Activated naive CD8-positive, alpha-beta T cell treated with anti-CD3 and anti-CD28 coated beads for 36 hours (primary cell): Measurements from ENCODE around the gene LRMDA. TPM values are rescaled to one million over a fixed set of nuclear protein-coding genes. Genes with fewer than 3 reads are reported as not detected.

Source experiments
- DNase-seq: peaks from one replicate; pipeline ENCODE4 v3.0.0; 2021
- H3K27ac Mint-ChIP-seq: one replicate; pipeline ENCODE4 v1.8.0; 2022; ENCODE audit warnings: mild to moderate bottlenecking, moderate library complexity, mixed read lengths
- H3K27me3 Mint-ChIP-seq: one replicate; pipeline ENCODE4 v1.8.0; 2022; ENCODE audit warnings: mild to moderate bottlenecking, mixed read lengths
- H3K36me3 Mint-ChIP-seq: one replicate; pipeline ENCODE4 v1.8.0; 2021; ENCODE audit warnings: mild to moderate bottlenecking, mixed read lengths
- H3K4me1 Mint-ChIP-seq: one replicate; pipeline ENCODE4 v1.8.0; 2021; ENCODE audit warnings: mixed read lengths
- H3K4me3 Mint-ChIP-seq: one replicate; pipeline ENCODE4 v1.8.0; 2022; ENCODE audit warnings: mild to moderate bottlenecking, moderate library complexity, mixed read lengths
- H3K9me3 Mint-ChIP-seq: one replicate; pipeline ENCODE4 v1.8.0; 2022; ENCODE audit warnings: mixed read lengths
- total RNA-seq, 2 experiments: library from RNA; stranded (reverse); gene quantifications; one replicate each; pipeline ENCODE4 v1.2.3, GENCODE V29; 2021

Gene LRMDA
- total RNA-seq, 2 experiments from 2014 or later = not detected

DNA sequence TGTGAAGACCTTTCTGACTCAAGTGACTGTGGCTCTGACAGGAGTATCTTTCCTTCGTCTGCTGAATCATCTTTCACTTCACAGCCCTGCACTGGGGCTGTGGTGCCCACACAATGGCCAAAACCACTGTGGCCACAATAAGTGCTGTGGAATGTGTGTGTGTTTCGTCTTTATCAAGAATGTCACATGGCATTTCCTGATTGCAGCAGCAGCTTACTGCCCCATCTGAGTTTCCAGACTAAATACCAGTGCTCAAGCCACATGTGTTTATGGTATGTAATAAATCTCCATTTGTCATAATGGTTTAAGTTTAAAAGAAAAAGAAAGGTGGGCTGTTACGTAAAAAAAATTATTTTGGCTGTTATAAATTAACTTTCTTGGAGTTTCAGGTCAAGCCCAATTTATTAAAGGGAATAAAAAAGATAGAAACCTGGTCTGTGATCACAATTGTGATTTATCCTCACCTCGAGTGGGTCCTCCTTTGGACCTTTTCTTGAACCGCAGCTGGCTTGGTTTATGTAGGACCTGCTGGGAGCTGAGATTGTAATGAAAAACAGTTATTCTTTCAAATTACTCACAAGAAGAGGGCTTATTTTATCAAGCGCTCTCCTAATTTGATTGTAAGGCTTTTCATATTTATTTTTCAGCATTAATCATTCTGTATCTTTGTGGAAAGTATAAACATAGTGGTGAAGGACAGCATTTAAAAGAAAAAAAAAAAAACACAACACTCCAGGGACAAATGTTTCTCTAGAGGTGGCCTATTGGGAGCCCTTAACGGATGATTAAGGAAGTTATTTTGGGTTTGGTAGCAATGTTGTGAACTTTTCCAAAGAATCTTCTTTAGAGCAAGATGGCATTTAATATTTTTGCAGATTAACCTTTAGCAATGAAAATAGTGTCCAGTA is 116.2 kb downstream of the LRMDA start:
- Mint-ChIP-seq H3K9me3 (peaks cover 8% of the 10 kb centered on the region), H3K27me3 (peaks cover 22% of the 10 kb centered on the region), H3K27ac (no peak overlapping the region), H3K36me3 (no peaks in the 10 kb centered on the region), H3K4me3 (no peak overlapping the region), H3K4me1 (no peaks in the 10 kb centered on the region)
- no peak for DNase-seq

DNA sequence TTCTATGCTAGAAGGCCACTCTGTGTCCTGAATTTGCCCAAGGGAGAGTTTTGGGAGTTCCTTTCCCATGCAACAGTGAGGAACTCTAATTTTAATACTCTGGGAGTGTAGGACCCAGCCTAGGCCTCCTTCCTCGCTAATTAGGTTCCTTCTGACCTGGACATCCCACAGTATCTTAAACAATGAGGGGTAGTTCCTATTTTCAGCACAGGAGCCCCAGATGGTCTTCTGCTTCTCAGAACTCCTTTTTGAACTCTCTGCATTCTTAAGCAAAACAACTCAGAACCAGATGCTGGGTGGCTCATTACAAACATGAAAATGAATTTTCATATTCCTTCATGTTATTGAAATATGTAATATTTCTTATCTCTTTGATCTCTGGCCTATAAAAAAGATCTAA is 116.9 kb downstream of the LRMDA start:
- Mint-ChIP-seq H3K36me3 (no peaks in the 10 kb centered on the region), H3K4me1 (no peaks in the 10 kb centered on the region), H3K9me3 (peaks cover 9% of the 10 kb centered on the region), H3K27ac (no peak overlapping the region), H3K4me3 (no peak overlapping the region), H3K27me3 (peaks cover 22% of the 10 kb centered on the region)
- no peak for DNase-seq

- no peak for DNase-seq
- Mint-ChIP-seq H3K4me3 (no peak overlapping the region), H3K9me3 (peaks cover 9% of the 10 kb centered on the region), H3K36me3 (no peaks in the 10 kb centered on the region), H3K4me1 (no peaks in the 10 kb centered on the region), H3K27me3 (peaks cover 17% of the 10 kb centered on the region), H3K27ac (no peak overlapping the region)
Measured at GRCh38 chr10:75550191-75550590, 118.8 kb downstream of the LRMDA start.

DNA sequence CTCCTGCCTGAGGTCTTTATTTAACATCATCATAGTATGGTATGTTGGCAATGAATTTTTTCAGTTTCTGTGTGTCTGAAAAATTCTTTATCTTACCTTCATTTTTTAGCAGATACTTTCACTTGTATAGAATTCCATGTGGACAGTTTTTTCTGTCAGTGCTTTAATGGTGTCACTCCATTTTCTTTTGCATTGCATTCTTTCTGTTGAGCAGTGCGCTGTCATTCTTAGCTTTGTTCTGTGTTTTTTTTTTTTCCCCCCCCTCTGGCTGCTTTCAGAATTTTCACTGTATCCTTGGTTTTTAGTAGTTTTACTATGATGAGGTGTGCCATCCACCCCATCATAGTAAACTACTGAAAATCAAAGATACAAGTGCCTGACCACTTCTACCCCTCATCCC is 120.7 kb downstream of the LRMDA start:
- H3K36me3 Mint-ChIP-seq = no peaks in the 10 kb centered on the region
- no peak overlapping the region for H3K27ac Mint-ChIP-seq
- peaks cover 9% of the 10 kb centered on the region for H3K9me3 Mint-ChIP-seq
- no peak overlapping the region for H3K4me3 Mint-ChIP-seq
- no peak for DNase-seq
- H3K4me1 Mint-ChIP-seq = no peaks in the 10 kb centered on the region
- H3K27me3 Mint-ChIP-seq = peaks cover 12% of the 10 kb centered on the region

- DNase-seq = no peak
- Mint-ChIP-seq H3K4me1 (no peaks in the 10 kb centered on the region), H3K9me3 (peaks cover 9% of the 10 kb centered on the region), H3K27ac (no peak overlapping the region), H3K27me3 (peaks cover 6% of the 10 kb centered on the region), H3K4me3 (no peak overlapping the region), H3K36me3 (no peaks in the 10 kb centered on the region)
Measured at GRCh38 chr10:75553550-75553949, 122.1 kb downstream of the LRMDA start.

DNA sequence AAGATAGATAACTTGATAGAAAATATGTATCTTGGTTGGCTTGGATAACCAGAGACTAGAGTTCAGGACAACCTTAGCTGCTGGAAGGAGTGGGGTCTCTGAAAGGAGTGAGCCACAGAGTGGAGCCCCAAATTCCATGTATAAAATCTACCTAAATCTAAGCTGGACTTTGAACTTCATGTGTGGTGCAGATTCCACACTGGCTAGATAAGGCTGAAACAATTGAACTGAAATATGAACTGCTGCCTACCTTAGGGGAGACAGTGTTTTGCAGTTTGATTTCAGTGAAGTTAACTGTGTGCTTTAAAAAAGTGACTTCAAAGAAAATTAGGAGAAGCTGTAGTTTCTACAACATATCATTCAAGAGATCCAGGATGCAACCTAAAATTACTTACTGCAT is 123.9 kb downstream of the LRMDA start:
- no peaks in the 10 kb centered on the region for H3K4me1 Mint-ChIP-seq
- H3K27ac Mint-ChIP-seq = no peak overlapping the region
- H3K9me3 Mint-ChIP-seq = peaks cover 9% of the 10 kb centered on the region
- no peak for DNase-seq
- no peaks in the 10 kb centered on the region for H3K36me3 Mint-ChIP-seq
- peaks cover 3% of the 10 kb centered on the region for H3K27me3 Mint-ChIP-seq
- H3K4me3 Mint-ChIP-seq = no peak overlapping the region

DNA sequence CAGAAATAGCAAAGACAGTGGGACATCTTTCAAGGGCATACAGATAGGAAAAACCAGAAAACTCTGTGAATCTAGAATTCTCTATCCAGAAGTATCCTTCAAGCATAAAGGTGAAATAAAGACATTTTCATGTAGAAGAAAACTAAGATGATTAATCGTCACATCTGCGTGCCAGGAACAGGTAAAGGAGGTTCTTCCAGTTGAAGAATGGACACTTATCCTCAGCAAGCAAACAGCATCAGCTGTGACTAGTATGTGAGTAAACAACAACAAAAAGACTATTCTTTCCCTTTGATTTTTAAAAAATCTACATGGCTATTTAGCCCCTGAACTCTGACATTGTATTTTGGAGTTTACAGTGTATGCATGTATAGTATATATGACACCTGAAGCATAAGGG is 124.9 kb downstream of the LRMDA start:
- no peaks in the 10 kb centered on the region for H3K4me1 Mint-ChIP-seq
- no peak overlapping the region for H3K4me3 Mint-ChIP-seq
- peaks cover 3% of the 10 kb centered on the region for H3K27me3 Mint-ChIP-seq
- peaks cover 9% of the 10 kb centered on the region for H3K9me3 Mint-ChIP-seq
- no peaks in the 10 kb centered on the region for H3K36me3 Mint-ChIP-seq
- DNase-seq = no peak
- no peak overlapping the region for H3K27ac Mint-ChIP-seq

- DNase-seq = no peak
- Mint-ChIP-seq H3K4me1 (no peaks in the 10 kb centered on the region), H3K4me3 (no peak overlapping the region), H3K27ac (no peak overlapping the region), H3K27me3 (no peaks in the 10 kb centered on the region), H3K36me3 (no peaks in the 10 kb centered on the region), H3K9me3 (peaks cover 7% of the 10 kb centered on the region)
Measured at GRCh38 chr10:75565286-75566251, 134.1 kb downstream of the LRMDA start.

DNA sequence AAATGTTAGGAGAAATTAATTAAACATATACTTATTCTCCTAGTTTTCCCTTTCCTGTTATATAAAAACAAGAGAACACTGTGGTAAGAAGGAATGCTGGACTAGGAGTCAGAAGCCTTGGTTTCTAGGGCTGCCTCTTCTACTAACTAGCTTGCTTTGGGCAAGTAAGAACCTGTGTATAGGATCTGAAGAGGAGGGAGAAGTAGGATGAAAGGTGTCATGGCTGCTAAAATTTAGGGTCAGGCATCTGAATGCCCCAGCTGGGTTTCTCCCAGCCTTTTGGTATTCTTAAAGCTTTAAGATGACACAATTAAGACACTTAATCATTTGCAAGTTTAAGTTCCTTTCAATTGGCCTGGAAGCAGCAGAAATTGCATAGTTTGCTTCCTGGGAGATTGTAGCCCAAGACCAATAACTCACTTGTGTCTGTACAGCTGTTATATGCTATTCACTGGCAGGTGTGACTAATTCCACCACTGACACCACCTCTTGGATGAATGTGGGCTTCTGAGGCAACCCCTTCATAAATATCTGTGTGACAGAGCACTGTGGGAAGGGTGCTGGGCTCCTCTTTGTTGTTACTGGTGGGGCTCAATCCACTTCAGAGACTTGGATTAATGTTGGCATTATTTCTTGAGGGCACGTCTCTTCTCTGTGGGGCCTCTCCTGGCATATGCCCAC is 137.2 kb downstream of the LRMDA start:
- H3K27ac Mint-ChIP-seq = no peak overlapping the region
- peaks cover 14% of the 10 kb centered on the region for H3K9me3 Mint-ChIP-seq
- no peak overlapping the region for H3K4me3 Mint-ChIP-seq
- H3K4me1 Mint-ChIP-seq = no peaks in the 10 kb centered on the region
- no peak for DNase-seq
- no peaks in the 10 kb centered on the region for H3K36me3 Mint-ChIP-seq
- H3K27me3 Mint-ChIP-seq = peaks cover 5% of the 10 kb centered on the region

GRCh38 chr10:75569506-75569905 is 138.1 kb downstream of the LRMDA start:
- H3K36me3 Mint-ChIP-seq = no peaks in the 10 kb centered on the region
- H3K4me1 Mint-ChIP-seq = no peaks in the 10 kb centered on the region
- DNase-seq = no peak
- H3K27me3 Mint-ChIP-seq = peaks cover 10% of the 10 kb centered on the region
- peaks cover 14% of the 10 kb centered on the region for H3K9me3 Mint-ChIP-seq
- no peak overlapping the region for H3K27ac Mint-ChIP-seq
- H3K4me3 Mint-ChIP-seq = no peak overlapping the region

DNA sequence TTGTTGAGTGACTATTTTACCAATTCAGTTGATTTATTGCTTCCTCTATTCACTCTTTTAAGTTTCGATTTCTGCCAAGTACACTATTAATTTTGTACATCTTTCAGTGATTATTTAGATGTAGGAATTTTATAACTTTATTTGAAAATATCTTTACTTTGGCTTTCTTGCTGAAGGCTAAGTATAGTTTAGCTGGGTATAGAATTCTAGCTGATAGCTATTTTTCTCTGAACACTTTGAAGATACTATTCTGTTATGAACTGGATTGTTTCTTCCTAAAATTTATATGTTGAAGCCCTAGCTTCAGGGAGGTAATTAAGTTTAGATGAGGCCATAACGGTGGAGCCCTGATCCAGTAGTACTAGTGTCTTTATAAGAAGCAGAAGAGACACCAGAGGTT is 141.1 kb downstream of the LRMDA start:
- Mint-ChIP-seq H3K4me1 (no peaks in the 10 kb centered on the region), H3K36me3 (no peaks in the 10 kb centered on the region), H3K27me3 (peaks cover 16% of the 10 kb centered on the region), H3K9me3 (peaks cover 18% of the 10 kb centered on the region), H3K4me3 (no peak overlapping the region), H3K27ac (no peak overlapping the region)
- DNase-seq = no peak

GRCh38 chr10:75575940-75576339 is 144.5 kb downstream of the LRMDA start:
- Mint-ChIP-seq H3K4me1 (no peaks in the 10 kb centered on the region), H3K27ac (no peak overlapping the region), H3K27me3 (peaks cover 21% of the 10 kb centered on the region), H3K4me3 (no peak overlapping the region), H3K9me3 (peaks cover 32% of the 10 kb centered on the region), H3K36me3 (no peaks in the 10 kb centered on the region)
- DNase-seq = no peak

DNA sequence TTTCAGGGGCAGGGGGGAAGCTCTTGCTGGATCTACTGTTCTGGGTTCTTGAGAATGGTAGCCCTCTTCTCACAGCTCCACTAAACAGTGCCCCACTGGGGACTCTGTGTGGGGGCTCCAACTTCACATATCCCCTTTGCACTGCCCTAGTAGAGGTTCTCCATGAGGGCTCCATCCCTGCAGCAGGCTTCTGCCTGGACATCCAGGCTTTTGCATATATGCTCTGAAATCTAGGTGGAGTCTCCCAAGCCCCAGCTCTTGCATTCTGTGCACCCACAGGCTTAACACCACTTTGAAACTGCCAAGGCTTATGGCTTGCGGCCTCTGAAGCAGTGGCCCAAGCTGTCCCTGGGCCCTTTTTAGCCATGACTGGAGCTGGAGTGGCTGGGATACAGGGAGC is 150.7 kb downstream of the LRMDA start:
- Mint-ChIP-seq H3K36me3 (no peaks in the 10 kb centered on the region), H3K27ac (no peak overlapping the region), H3K4me1 (no peaks in the 10 kb centered on the region), H3K9me3 (peaks cover 30% of the 10 kb centered on the region), H3K27me3 (peaks cover 8% of the 10 kb centered on the region), H3K4me3 (no peak overlapping the region)
- no peak for DNase-seq

DNA sequence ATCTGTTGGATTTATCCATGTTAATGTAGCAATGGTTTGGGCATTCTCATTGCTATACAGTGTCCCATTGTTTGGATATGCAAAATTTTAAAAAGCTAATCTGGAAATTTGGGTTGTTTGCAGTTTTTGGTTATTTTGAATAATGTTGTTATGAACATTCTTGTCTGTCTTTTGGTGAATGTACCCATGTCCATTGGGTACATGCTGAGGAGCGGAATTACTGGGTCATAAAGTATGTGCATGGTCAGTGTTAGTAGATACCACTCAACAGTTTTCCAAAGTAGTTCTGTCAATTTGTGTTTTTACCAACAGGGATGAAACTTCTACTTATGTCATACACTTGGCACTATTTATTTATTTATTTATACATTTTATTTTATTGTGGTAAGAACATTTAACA is 153.9 kb downstream of the LRMDA start:
- Mint-ChIP-seq H3K36me3 (no peaks in the 10 kb centered on the region), H3K4me3 (no peak overlapping the region), H3K4me1 (no peaks in the 10 kb centered on the region), H3K27me3 (peaks cover 5% of the 10 kb centered on the region), H3K27ac (no peak overlapping the region), H3K9me3 (peaks cover 16% of the 10 kb centered on the region)
- DNase-seq = no peak

- H3K4me3 Mint-ChIP-seq = no peak overlapping the region
- H3K4me1 Mint-ChIP-seq = no peaks in the 10 kb centered on the region
- no peaks in the 10 kb centered on the region for H3K36me3 Mint-ChIP-seq
- no peak overlapping the region for H3K27ac Mint-ChIP-seq
- H3K9me3 Mint-ChIP-seq = peaks cover 6% of the 10 kb centered on the region
- DNase-seq = no peak
- H3K27me3 Mint-ChIP-seq = peaks cover 8% of the 10 kb centered on the region
Measured at GRCh38 chr10:75586814-75587213, 155.4 kb downstream of the LRMDA start.
